IPS-15b (cell line): ENCODE results near the gene ZNF688.

Experiments
- H3K27me3 ChIP-seq: one replicate; pipeline ENCODE4 v1.6.1; 2013; ENCODE audit warnings: low read length; ENCODE audit not compliant: control insufficient read depth, insufficient read depth
- H3K36me3 ChIP-seq: one replicate; pipeline ENCODE4 v1.6.1; 2013; ENCODE audit warnings: low read length; ENCODE audit not compliant: control insufficient read depth, insufficient read depth
- H3K4me1 ChIP-seq: one replicate; pipeline ENCODE4 v1.6.1; 2013; ENCODE audit warnings: mild to moderate bottlenecking, low read length; ENCODE audit not compliant: control insufficient read depth, insufficient read depth
- H3K4me3 ChIP-seq: one replicate; pipeline ENCODE4 v1.5.1; 2013; ENCODE audit warnings: low read depth, low read length
- H3K9ac ChIP-seq: one replicate; pipeline ENCODE4 v1.6.1; 2013; ENCODE audit warnings: low read depth, mild to moderate bottlenecking, low read length
- H3K9me3 ChIP-seq: one replicate; pipeline ENCODE4 v1.6.1; 2013; ENCODE audit warnings: mild to moderate bottlenecking, low read length; ENCODE audit not compliant: control insufficient read depth, insufficient read depth

The ZNF688 gene

GRCh38 chr16:30571445-30572322 lies at the start of gene ZNF688:
Gene ZNF688 (minus strand): TSS chr16:30571714. CDS start chr16:30571629, 85 bp downstream.
- Histone ChIP-seq H3K4me3 (peak within 1 kb of the TSS; percentile 89), H3K9me3 (no peaks in the 10 kb centered on the region), H3K4me1 (peaks cover 2% of the 10 kb centered on the region), H3K9ac (peak within 1 kb of the TSS; percentile 83), H3K36me3 (no peaks in the 10 kb centered on the region), H3K27me3 (no peaks in the 10 kb centered on the region)

DNA sequence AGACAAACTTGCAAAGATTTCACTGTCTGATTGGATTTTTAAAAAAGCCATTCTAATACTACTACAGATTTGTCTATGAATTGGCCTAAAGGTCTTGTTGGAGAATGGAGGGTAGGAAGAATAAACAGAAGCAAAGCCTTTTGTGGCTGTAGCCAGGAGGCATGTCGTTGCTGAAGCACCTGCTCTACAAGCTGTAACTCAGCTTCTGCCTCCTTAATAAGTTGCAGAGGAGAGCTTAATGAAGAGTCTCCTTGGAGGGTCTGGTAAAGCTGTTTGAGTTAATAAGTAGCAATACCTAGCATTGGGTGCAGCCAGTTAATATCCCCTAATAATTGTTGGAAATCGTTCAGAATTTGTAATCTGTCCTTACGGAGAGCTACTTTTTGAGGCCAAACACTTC lies 48.7 kb upstream of the ZNF688 start:
- Histone ChIP-seq H3K9me3 (no peaks in the 10 kb centered on the region), H3K4me1 (no peaks in the 10 kb centered on the region), H3K36me3 (no peaks in the 10 kb centered on the region), H3K9ac (no peak overlapping the region), H3K4me3 (no peak overlapping the region), H3K27me3 (peaks cover 2% of the 10 kb centered on the region)

DNA sequence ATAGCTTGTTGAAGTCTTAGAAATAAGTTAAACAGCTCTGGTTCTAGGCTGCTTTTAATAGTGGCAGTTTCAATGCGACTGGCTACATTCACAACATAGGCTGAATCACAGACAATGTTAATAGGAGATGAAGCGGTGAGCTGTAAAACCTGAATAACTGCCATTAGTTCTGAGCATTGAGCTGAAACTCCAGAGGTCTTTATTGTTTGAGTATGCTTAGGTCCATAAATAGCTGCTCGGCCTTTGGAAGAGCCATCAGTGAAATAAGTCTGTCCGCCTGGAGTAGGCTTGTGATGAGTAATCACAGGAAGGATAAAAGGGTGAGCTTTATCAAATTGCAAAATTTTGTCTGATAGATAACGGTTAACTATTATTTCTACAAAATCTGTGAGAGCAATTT lies 48.1 kb upstream of the ZNF688 start:
- Histone ChIP-seq H3K36me3 (no peaks in the 10 kb centered on the region), H3K9me3 (no peaks in the 10 kb centered on the region), H3K9ac (no peak overlapping the region), H3K4me1 (no peaks in the 10 kb centered on the region), H3K4me3 (no peak overlapping the region), H3K27me3 (peaks cover 2% of the 10 kb centered on the region)

DNA sequence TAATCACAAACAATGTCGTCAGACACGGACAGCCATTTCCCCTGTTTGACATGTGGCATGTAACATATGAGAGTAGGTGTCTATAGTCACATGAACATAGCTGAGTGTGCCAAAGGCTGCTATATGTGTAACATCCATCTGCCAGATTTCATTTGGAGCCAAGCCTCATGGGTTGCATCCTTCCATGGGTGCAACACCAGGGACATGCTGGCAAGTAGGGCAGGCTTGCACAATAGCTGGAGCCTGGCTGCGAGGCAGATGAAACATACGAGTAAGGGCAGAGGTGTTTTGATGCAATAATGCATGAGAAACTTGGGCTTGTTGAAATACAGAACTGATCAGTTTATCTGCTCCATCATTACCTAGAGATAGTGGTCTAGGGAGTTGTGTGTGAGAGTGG lies 47.7 kb upstream of the ZNF688 start:
- Histone ChIP-seq H3K9me3 (no peaks in the 10 kb centered on the region), H3K4me1 (no peaks in the 10 kb centered on the region), H3K9ac (no peak overlapping the region), H3K4me3 (no peak overlapping the region), H3K27me3 (peaks cover 2% of the 10 kb centered on the region), H3K36me3 (no peaks in the 10 kb centered on the region)

GRCh38 chr16:30615358-30616091 lies 44.0 kb upstream of the ZNF688 start:
- H3K4me3 ChIP-seq = no peak overlapping the region
- H3K27me3 ChIP-seq = peaks cover 2% of the 10 kb centered on the region
- no peaks in the 10 kb centered on the region for H3K36me3 ChIP-seq
- H3K9me3 ChIP-seq = no peaks in the 10 kb centered on the region
- no peak overlapping the region for H3K9ac ChIP-seq
- no peaks in the 10 kb centered on the region for H3K4me1 ChIP-seq

GRCh38 chr16:30609926-30610839 lies 38.7 kb upstream of the ZNF688 start, which contains the start of gene ZNF689:
Gene ZNF689 (minus strand): TSS chr16:30610389. CDS start chr16:30610041, 348 bp downstream.
- Histone ChIP-seq H3K9ac (peak within 1 kb of the TSS; percentile 98), H3K4me1 (no peaks in the 10 kb centered on the region), H3K27me3 (no peaks in the 10 kb centered on the region)

GRCh38 chr16:30609002-30609925 lies 37.8 kb upstream of the ZNF688 start:
- Histone ChIP-seq H3K9ac (peak overlapping the region; percentile 98), H3K9me3 (no peaks in the 10 kb centered on the region), H3K4me3 (peak overlapping the region; percentile 91), H3K27me3 (no peaks in the 10 kb centered on the region), H3K36me3 (peaks cover 15% of the 10 kb centered on the region), H3K4me1 (no peaks in the 10 kb centered on the region)

More at GRCh38 chr16:30609926-30610839, 38.7 kb upstream of the ZNF688 start, which contains the start of gene ZNF689:
- Histone ChIP-seq H3K9me3 (no peaks in the 10 kb centered on the region), H3K4me3 (peak within 1 kb of the TSS; percentile 91), H3K36me3 (peaks cover 6% of the 10 kb centered on the region)

- H3K9ac ChIP-seq = no peak overlapping the region
- no peaks in the 10 kb centered on the region for H3K4me1 ChIP-seq
- peaks cover 22% of the 10 kb centered on the region for H3K36me3 ChIP-seq
- no peaks in the 10 kb centered on the region for H3K9me3 ChIP-seq
- no peak overlapping the region for H3K4me3 ChIP-seq
- H3K27me3 ChIP-seq = no peaks in the 10 kb centered on the region
Observed at GRCh38 chr16:30606004-30606403, 34.5 kb upstream of the ZNF688 start.

DNA sequence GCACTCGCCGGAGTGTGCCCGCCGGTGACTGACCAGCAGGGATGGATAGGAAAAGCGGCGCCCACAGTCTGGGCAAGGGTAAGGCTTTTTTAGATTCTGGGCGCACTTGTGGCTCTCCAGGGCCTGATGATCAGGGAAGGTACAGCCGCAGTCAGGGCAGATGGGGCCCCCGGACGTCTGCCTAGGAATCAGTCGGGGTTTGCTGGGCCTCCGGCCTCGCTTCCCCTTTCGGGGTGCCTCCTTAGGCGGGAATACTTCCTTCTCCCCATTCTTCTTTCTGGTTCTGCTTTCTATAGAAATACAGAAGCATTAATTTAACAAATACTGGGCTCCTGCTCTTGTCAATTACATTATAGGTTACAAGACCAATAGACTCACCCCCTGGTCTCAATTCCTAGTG lies 33.6 kb upstream of the ZNF688 start:
- H3K4me3 ChIP-seq = no peak overlapping the region
- H3K4me1 ChIP-seq = no peaks in the 10 kb centered on the region
- H3K9me3 ChIP-seq = no peaks in the 10 kb centered on the region
- H3K27me3 ChIP-seq = no peaks in the 10 kb centered on the region
- H3K36me3 ChIP-seq = peaks cover 22% of the 10 kb centered on the region
- no peak overlapping the region for H3K9ac ChIP-seq

- peaks cover 22% of the 10 kb centered on the region for H3K36me3 ChIP-seq
- H3K4me1 ChIP-seq = no peaks in the 10 kb centered on the region
- no peaks in the 10 kb centered on the region for H3K9me3 ChIP-seq
- no peak overlapping the region for H3K9ac ChIP-seq
- H3K27me3 ChIP-seq = no peaks in the 10 kb centered on the region
- no peak overlapping the region for H3K4me3 ChIP-seq
Observed at GRCh38 chr16:30604316-30604947, 32.9 kb upstream of the ZNF688 start.
